ENCODE measurements around the gene C8G. TPM values are rescaled to one million over a fixed set of nuclear protein-coding genes. Genes with fewer than 3 reads are reported as not detected.

Gene C8G
- total RNA-seq, 1 donor from 2014 or later: 2.8 TPM

- Mint-ChIP-seq H3K4me3 (ENCODE audit: low read depth) (peak overlapping the region; percentile 76), H3K4me1 (ENCODE audit: low read depth) (peaks cover 11% of the 10 kb centered on the region), H3K27ac (no peak overlapping the region), H3K9me3 (ENCODE audit: low read depth) (no peaks in the 10 kb centered on the region), H3K27me3 (peaks cover under 1% of the 10 kb centered on the region), H3K36me3 (ENCODE audit: insufficient read depth) (no peaks in the 10 kb centered on the region)
- TF ChIP-seq CTCF (IDR thresholded peaks at IDR 0.05; ENCODE audit: unreplicated experiment): no peak
- DNase-seq (ENCODE audit: low spot score, unreplicated experiment): no peak
These were observed 47.9 kb downstream of the C8G start for GRCh38 chr9:136992819-136993369.

GRCh38 chr9:136994180-136994887 is 49.3 kb downstream of the C8G start:
- H3K9me3 Mint-ChIP-seq (ENCODE audit: low read depth): no peaks in the 10 kb centered on the region
- no peak overlapping the region for H3K4me3 Mint-ChIP-seq (ENCODE audit: low read depth)
- no peak for DNase-seq (ENCODE audit: low spot score, unreplicated experiment)
- no peaks in the 10 kb centered on the region for H3K27me3 Mint-ChIP-seq
- H3K4me1 Mint-ChIP-seq (ENCODE audit: low read depth): peaks cover 7% of the 10 kb centered on the region
- H3K27ac Mint-ChIP-seq: no peak overlapping the region
- TF ChIP-seq CTCF (IDR thresholded peaks at IDR 0.05; ENCODE audit: unreplicated experiment): no peak
- no peaks in the 10 kb centered on the region for H3K36me3 Mint-ChIP-seq (ENCODE audit: insufficient read depth)

GRCh38 chr9:136994888-136995230 is 49.8 kb downstream of the C8G start:
- Mint-ChIP-seq H3K9me3 (ENCODE audit: low read depth) (no peaks in the 10 kb centered on the region), H3K4me3 (ENCODE audit: low read depth) (no peak overlapping the region), H3K27me3 (no peaks in the 10 kb centered on the region), H3K36me3 (ENCODE audit: insufficient read depth) (no peaks in the 10 kb centered on the region), H3K4me1 (ENCODE audit: low read depth) (peaks cover 1% of the 10 kb centered on the region), H3K27ac (no peak overlapping the region)
- DNase-seq (ENCODE audit: low spot score, unreplicated experiment): no peak
- no peak for TF ChIP-seq CTCF (IDR thresholded peaks at IDR 0.05; ENCODE audit: unreplicated experiment)

DNA sequence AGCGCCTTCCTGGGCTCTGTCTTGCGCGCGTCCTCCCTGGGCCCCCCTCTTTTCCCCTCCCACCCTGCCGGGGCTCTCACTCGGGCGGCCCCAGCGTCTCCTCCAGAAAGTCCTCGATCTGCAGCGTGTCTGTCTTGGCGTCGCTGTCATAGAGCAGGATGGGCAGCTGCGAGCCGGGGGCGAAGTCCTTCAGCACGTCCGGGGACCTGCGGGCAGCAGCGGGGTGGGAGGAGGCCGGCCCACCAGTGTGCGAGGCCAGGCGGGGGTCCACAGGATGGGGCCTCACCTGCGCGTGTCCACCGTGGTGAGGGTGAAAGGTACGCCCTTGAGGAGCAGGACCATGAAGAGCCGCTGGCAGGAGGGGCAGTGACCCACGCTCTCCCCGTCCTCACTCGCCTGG is 50.3 kb downstream of the C8G start:
- Mint-ChIP-seq H3K4me3 (ENCODE audit: low read depth) (no peak overlapping the region), H3K27ac (no peak overlapping the region), H3K4me1 (ENCODE audit: low read depth) (peaks cover 1% of the 10 kb centered on the region), H3K9me3 (ENCODE audit: low read depth) (no peaks in the 10 kb centered on the region), H3K36me3 (ENCODE audit: insufficient read depth) (no peaks in the 10 kb centered on the region), H3K27me3 (no peaks in the 10 kb centered on the region)
- DNase-seq (ENCODE audit: low spot score, unreplicated experiment): no peak
- no peak for TF ChIP-seq CTCF (IDR thresholded peaks at IDR 0.05; ENCODE audit: unreplicated experiment)

GRCh38 chr9:136995772-136996311 is 50.8 kb downstream of the C8G start:
- no peak for DNase-seq (ENCODE audit: low spot score, unreplicated experiment)
- Mint-ChIP-seq H3K36me3 (ENCODE audit: insufficient read depth) (no peaks in the 10 kb centered on the region), H3K9me3 (ENCODE audit: low read depth) (no peaks in the 10 kb centered on the region), H3K27me3 (no peaks in the 10 kb centered on the region), H3K4me3 (ENCODE audit: low read depth) (no peak overlapping the region), H3K27ac (no peak overlapping the region), H3K4me1 (ENCODE audit: low read depth) (peaks cover 1% of the 10 kb centered on the region)
- TF ChIP-seq CTCF (IDR thresholded peaks at IDR 0.05; ENCODE audit: unreplicated experiment): no peak

Other genes starting within 250 kb of the C8G start
- 51.3 and 52.9 TPM in 2 replicates for gene DIPK1B, start 232.7 kb upstream of the C8G start, total RNA-seq
- gene LCN10, start 202.3 kb upstream of the C8G start, total RNA-seq: 0.42 TPM in 1 of 2 replicates, not detected in the other
- gene LCN6, start 196.7 kb upstream of the C8G start, total RNA-seq: not detected in 2 replicates
- not detected in 2 replicates for gene LCN8, start 187.0 kb upstream of the C8G start, total RNA-seq
- gene LCN15, start 180.7 kb upstream of the C8G start, total RNA-seq: not detected in 2 replicates
- gene TMEM141, start 153.9 kb upstream of the C8G start, total RNA-seq: 57.8 and 62.2 TPM in 2 replicates
- 9.0 and 9.5 TPM in 2 replicates for gene CCDC183, start 148.9 kb upstream of the C8G start, total RNA-seq
- gene RABL6, start 137.3 kb upstream of the C8G start, total RNA-seq: 129 and 130 TPM in 2 replicates
- 5.1 and 5.8 TPM in 2 replicates for gene AJM1, start 102.8 kb upstream of the C8G start, total RNA-seq
- gene PHPT1, start 95.8 kb upstream of the C8G start, total RNA-seq: 168 and 169 TPM in 2 replicates
- 36.7 and 40.0 TPM in 2 replicates for gene MAMDC4, start 92.9 kb upstream of the C8G start, total RNA-seq
- gene EDF1, start 78.9 kb upstream of the C8G start, total RNA-seq: 297 and 310 TPM in 2 replicates
- 23.4 and 23.8 TPM in 2 replicates for gene TRAF2, start 58.7 kb upstream of the C8G start, total RNA-seq
- gene FBXW5, start 505 bp upstream of the C8G start, total RNA-seq: 77.3 and 77.7 TPM in 2 replicates
- 14.7 and 16.2 TPM in 2 replicates for gene LCN12, start 7.0 kb downstream of the C8G start, total RNA-seq
- gene PTGDS, start 32.3 kb downstream of the C8G start, total RNA-seq: not detected in 2 replicates
- gene LCNL1, start 37.8 kb downstream of the C8G start, total RNA-seq: not detected in 2 replicates
- 54.9 and 57.1 TPM in 2 replicates for gene PAXX, start 47.2 kb downstream of the C8G start, total RNA-seq
- 0.64 TPM in 1 of 2 replicates, not detected in the other for gene CLIC3, start 51.3 kb downstream of the C8G start, total RNA-seq
- gene ABCA2, start 83.0 kb downstream of the C8G start, total RNA-seq: 26.4 and 30.1 TPM in 2 replicates
- not detected in 2 replicates for gene FUT7, start 86.8 kb downstream of the C8G start, total RNA-seq
- 62.0 and 73.2 TPM in 2 replicates for gene NPDC1, start 100.9 kb downstream of the C8G start, total RNA-seq
- 0.19 and 0.51 TPM in 2 replicates for gene ENTPD2, start 108.8 kb downstream of the C8G start, total RNA-seq
- gene SAPCD2, start 125.3 kb downstream of the C8G start, total RNA-seq: 15.1 and 15.3 TPM in 2 replicates
- gene UAP1L1, start 132.3 kb downstream of the C8G start, total RNA-seq: 0.57 and 1.5 TPM in 2 replicates
- gene MAN1B1, start 141.7 kb downstream of the C8G start, total RNA-seq: 56.1 and 57.7 TPM in 2 replicates
- 39.2 and 48.5 TPM in 2 replicates for gene DPP7, start 169.5 kb downstream of the C8G start, total RNA-seq
- gene GRIN1, start 193.9 kb downstream of the C8G start, total RNA-seq: 0.07 and 0.77 TPM in 2 replicates
- gene LRRC26, start 224.8 kb downstream of the C8G start, total RNA-seq: 0.89 and 1.00 TPM in 2 replicates
- gene TMEM210, start 226.8 kb downstream of the C8G start, total RNA-seq: not detected in 2 replicates
- gene ANAPC2, start 243.3 kb downstream of the C8G start, total RNA-seq: 73.2 and 74.3 TPM in 2 replicates
- 52.5 and 59.1 TPM in 2 replicates for gene SSNA1, start 243.4 kb downstream of the C8G start, total RNA-seq

Measured in progenitor cell of endocrine pancreas (in vitro differentiated cells).